Activated CD8-positive, alpha-beta memory T cell treated with anti-CD3 and anti-CD28 coated beads for 24 hours (primary cell): ENCODE results near the gene GRAMD4.

ENCODE experiments used
- DNase-seq: peaks from one replicate; pipeline ENCODE4 v3.0.0-alpha.2; 2020

GRAMD4 gene

GRCh38 chr22:46696614-46697013, 76.4 kb downstream of the GRAMD4 start:
- no peak for DNase-seq

- DNase-seq = no peak
Observed at GRCh38 chr22:46697811-46698515, 77.8 kb downstream of the GRAMD4 start.

- no peak for DNase-seq
Observed at GRCh38 chr22:46699091-46699490, 78.9 kb downstream of the GRAMD4 start.

GRCh38 chr22:46701262-46701661, 81.1 kb downstream of the GRAMD4 start:
- DNase-seq = no peak

GRCh38 chr22:46703171-46703995, 83.2 kb downstream of the GRAMD4 start:
- DNase-seq = no peak

- no peak for DNase-seq
Observed at GRCh38 chr22:46703996-46704370, 83.8 kb downstream of the GRAMD4 start.

GRCh38 chr22:46706060-46706459, 85.9 kb downstream of the GRAMD4 start:
- DNase-seq = no peak

GRCh38 chr22:46707305-46707704, 87.1 kb downstream of the GRAMD4 start:
- no peak for DNase-seq

- no peak for DNase-seq
Observed at GRCh38 chr22:46707827-46708570, 87.8 kb downstream of the GRAMD4 start.

- DNase-seq = no peak
Observed at GRCh38 chr22:46708766-46709330, 88.7 kb downstream of the GRAMD4 start.

GRCh38 chr22:46710806-46711205, 90.6 kb downstream of the GRAMD4 start:
- DNase-seq = no peak

- DNase-seq = no peak
Observed at GRCh38 chr22:46712288-46712687, 92.1 kb downstream of the GRAMD4 start.

GRCh38 chr22:46714550-46714949, 94.4 kb downstream of the GRAMD4 start:
- DNase-seq = no peak

GRCh38 chr22:46719921-46720320, 99.7 kb downstream of the GRAMD4 start:
- no peak for DNase-seq

- no peak for DNase-seq
Observed at GRCh38 chr22:46721501-46722085, 101.4 kb downstream of the GRAMD4 start.

- no peak for DNase-seq
Observed at GRCh38 chr22:46723882-46724281, 103.7 kb downstream of the GRAMD4 start.

- no peak for DNase-seq
Observed at GRCh38 chr22:46725096-46725495, 104.9 kb downstream of the GRAMD4 start.

- DNase-seq = no peak
Observed at GRCh38 chr22:46726066-46726985, 106.1 kb downstream of the GRAMD4 start.

- DNase-seq = no peak
Observed at GRCh38 chr22:46726986-46727317, 106.8 kb downstream of the GRAMD4 start.

- no peak for DNase-seq
Observed at GRCh38 chr22:46727813-46728364, 107.7 kb downstream of the GRAMD4 start.

- no peak for DNase-seq
Observed at GRCh38 chr22:46728470-46728869, 108.3 kb downstream of the GRAMD4 start.
